GM12891 (cell line): Measurements from ENCODE around the gene ZFP91.

Experiments
- DNase-seq: peaks from one replicate; pipeline ENCODE4 v3.0.0; 2011; ENCODE audit warnings: low spot score; ENCODE audit not compliant: insufficient read length
- FAIRE-seq: peaks from 2 replicates; lab custom pipeline; 2011; peaks lifted over from hg19 to GRCh38; lab: Jason Lieb, UNC
- PAX5 ChIP-seq: IDR thresholded peaks from 2 replicates; pipeline ENCODE4 v1.6.1; 2011; ENCODE audit warnings: low read length, moderate library complexity, mild to moderate bottlenecking; ENCODE audit not compliant: insufficient read depth, severe bottlenecking
- POLR2A ChIP-seq: IDR thresholded peaks from 2 replicates; pipeline ENCODE4 v1.6.1; 2011; ENCODE audit warnings: low read depth, low read length, control low read depth
- POLR2AphosphoS5 ChIP-seq: IDR thresholded peaks from 2 replicates; pipeline ENCODE4 v1.6.1; 2011; ENCODE audit warnings: low read depth, low read length, control low read depth
- POU2F2 ChIP-seq: IDR thresholded peaks from 2 replicates; pipeline ENCODE4 v1.6.1; 2011; ENCODE audit warnings: low read depth, mild to moderate bottlenecking, control low read depth, low read length, moderate library complexity
- SPI1 ChIP-seq: IDR thresholded peaks from 2 replicates; pipeline ENCODE4 v1.6.1; 2011; ENCODE audit warnings: low read depth, low read length, control low read depth
- TAF1 ChIP-seq: IDR thresholded peaks from 2 replicates; pipeline ENCODE4 v1.6.1; 2011; ENCODE audit warnings: low read depth, low read length, control low read depth

The ZFP91 gene

DNA sequence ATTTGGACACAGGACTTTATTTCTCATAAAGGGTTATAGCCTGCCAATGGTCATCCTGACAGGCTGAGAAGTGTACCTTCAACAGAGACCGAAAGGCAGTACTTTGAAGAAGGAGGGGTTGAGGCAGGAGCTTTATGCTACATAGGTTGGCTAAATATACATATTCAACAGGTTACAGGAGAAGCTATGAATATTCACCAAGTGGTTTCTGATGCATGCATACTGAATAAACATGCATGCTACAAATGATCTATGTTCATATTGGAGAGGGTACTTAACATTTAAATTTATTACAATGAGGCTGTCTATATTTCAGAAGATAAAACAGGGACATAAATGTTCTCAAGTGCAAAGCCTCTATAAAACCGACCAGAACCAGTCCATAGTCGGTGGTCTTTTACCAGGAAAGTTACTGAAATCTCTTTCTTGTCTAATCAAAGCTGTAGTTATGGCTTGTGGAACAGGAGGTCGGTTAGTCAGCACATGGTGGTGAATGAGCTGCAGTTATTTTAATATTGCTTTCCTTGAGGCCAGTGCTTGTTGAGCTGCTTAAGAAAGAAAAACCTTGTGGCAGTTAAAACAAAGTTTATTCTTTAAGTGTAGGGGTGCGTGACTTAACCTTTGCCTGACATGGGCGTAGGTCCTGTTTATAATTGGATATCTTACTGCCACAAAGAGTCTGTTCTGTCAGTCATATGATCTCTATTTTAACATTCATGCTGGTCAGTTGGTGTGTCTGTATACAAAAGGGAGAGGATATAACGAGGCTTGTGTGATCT lies 63.1 kb downstream of the ZFP91 start:
- FAIRE-seq = no peak
- no peak for TF ChIP-seq POU2F2
- no peak for TF ChIP-seq PAX5
- no peak for TF ChIP-seq POLR2A
- no peak for TF ChIP-seq SPI1
- TF ChIP-seq POLR2AphosphoS5 = no peak
- TF ChIP-seq TAF1 = no peak
- DNase-seq = no peak

DNA sequence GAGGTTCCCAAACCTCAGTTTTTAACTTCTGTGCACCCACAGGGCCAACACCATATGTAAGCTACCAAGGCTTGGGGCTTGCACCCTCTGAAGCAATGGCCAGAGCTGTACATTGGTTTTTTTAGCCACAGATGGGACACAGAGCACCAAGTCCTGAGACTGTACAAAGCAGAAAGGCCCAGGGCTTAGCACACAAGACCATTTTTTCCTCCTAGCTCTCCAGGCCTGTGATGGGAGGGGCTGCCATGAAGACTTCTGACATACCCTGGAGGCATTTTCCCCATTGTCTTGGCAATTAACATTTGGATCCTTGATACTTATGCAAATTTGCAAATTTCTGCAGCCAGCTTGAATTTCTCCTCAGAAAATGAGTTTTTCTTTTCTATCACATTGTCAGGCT lies 67.0 kb downstream of the ZFP91 start:
- TF ChIP-seq POLR2AphosphoS5 = no peak
- TF ChIP-seq POU2F2 = no peak
- no peak for TF ChIP-seq TAF1
- no peak for TF ChIP-seq POLR2A
- no peak for TF ChIP-seq PAX5
- FAIRE-seq = no peak
- DNase-seq = no peak

GRCh38 chr11:58647141-58647699 lies 68.4 kb downstream of the ZFP91 start:
- no peak for TF ChIP-seq POLR2A
- peak; percentile 29; the same call in 1 of the 2 replicates for TF ChIP-seq SPI1
- FAIRE-seq (peak; percentile 71), DNase-seq (no peak)

DNA sequence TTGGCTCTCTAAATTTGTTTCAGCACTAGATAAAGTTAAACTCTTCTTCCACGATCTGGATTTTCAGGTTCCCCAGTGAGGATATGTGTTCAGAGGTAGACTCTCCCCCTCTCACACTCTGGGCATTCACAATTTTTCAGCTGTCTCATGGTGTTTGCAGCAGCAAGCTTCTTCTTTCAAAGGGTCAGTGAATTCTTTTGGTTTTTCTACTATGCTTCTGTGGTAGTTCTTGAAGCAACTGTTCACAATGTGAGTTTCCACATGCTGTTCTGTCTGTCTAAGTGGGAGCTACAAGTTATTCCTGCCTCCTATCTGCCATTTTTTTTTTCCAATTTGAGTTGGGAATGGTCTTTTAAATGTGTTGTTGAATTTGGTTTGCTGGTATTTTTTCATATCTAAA lies 69.0 kb downstream of the ZFP91 start:
- FAIRE-seq = no peak
- TF ChIP-seq POLR2A (no peak), PAX5 (no peak), SPI1 (no peak), TAF1 (no peak)

DNA sequence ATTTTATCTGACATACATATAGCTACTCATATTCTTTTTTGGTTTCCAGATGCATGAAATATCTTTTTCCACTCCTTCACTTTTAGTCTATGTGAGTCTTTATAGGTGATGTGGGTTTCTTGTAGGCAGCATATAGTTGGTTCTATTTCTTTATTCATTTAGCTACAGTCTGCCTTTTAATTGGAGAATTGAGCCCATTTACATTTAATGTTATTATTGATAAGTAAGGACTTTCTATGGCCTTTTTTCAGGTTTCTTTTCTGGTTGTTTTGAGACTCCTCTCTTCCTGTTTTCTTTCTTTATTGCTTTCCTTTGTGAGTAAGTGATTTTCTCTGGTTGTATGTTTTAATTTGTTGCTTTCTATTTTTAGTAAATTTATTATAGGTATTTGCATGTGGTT lies 70.8 kb downstream of the ZFP91 start:
- no peak for TF ChIP-seq POLR2A
- TF ChIP-seq POU2F2 = no peak
- no peak for TF ChIP-seq PAX5
- no peak for TF ChIP-seq TAF1
- TF ChIP-seq SPI1 = no peak
- no peak for TF ChIP-seq POLR2AphosphoS5
- DNase-seq (no peak), FAIRE-seq (no peak)

More for the DNA sequence above, 69.0 kb downstream of the ZFP91 start:
- DNase-seq = no peak

DNA sequence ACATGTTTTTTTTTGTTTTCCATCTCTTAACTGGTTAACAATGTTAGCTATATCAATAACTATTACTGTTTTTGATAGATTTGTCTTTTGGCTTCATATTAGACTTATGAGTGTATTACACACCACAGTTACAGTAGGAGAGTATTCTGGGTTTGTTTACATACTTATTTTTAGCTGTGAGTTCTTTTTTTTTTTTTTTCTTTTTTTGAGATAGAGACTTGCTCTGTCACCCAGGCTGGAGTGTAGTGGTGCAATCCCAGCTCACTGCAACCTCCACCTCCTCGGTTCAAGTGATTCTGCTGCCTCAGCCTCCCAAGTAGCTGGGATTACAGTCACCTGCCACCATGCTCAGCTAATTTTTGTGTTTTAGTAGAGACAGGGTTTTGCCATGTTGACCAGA lies 71.6 kb downstream of the ZFP91 start:
- FAIRE-seq (no peak), DNase-seq (no peak)
- TF ChIP-seq POLR2AphosphoS5 = no peak
- TF ChIP-seq POU2F2 = no peak
- no peak for TF ChIP-seq POLR2A
- TF ChIP-seq TAF1 = no peak
- TF ChIP-seq SPI1 = no peak
- no peak for TF ChIP-seq PAX5

DNA sequence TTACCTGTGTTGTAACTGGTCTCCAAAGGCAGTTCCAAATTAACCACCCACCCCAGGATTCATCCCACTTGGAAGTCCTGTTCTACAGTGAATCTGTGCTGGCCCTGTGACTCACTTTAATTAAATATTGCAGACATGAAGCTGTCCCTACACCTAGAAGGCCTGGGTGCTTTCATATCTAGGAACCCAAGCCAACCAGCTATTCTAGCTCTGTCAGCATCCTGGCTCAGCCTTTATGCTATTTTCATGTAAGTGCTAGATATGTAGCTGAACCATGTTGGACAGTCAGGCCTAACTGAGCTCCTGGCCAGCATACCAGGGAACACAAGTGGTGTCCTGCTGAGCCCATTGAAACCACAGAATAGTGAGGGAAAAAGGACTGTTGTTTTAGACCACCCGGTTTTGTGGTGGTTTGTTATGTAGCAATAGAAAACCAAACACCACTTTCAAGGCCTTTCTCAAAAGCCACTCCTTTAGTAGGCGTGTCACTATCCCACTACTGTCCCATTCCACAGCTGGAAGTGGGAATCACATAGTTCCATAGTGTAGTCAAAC lies 73.9 kb downstream of the ZFP91 start:
- DNase-seq (no peak), FAIRE-seq (no peak)
- TF ChIP-seq TAF1 (no peak), POU2F2 (no peak), POLR2A (no peak), POLR2AphosphoS5 (no peak), PAX5 (no peak)

DNA sequence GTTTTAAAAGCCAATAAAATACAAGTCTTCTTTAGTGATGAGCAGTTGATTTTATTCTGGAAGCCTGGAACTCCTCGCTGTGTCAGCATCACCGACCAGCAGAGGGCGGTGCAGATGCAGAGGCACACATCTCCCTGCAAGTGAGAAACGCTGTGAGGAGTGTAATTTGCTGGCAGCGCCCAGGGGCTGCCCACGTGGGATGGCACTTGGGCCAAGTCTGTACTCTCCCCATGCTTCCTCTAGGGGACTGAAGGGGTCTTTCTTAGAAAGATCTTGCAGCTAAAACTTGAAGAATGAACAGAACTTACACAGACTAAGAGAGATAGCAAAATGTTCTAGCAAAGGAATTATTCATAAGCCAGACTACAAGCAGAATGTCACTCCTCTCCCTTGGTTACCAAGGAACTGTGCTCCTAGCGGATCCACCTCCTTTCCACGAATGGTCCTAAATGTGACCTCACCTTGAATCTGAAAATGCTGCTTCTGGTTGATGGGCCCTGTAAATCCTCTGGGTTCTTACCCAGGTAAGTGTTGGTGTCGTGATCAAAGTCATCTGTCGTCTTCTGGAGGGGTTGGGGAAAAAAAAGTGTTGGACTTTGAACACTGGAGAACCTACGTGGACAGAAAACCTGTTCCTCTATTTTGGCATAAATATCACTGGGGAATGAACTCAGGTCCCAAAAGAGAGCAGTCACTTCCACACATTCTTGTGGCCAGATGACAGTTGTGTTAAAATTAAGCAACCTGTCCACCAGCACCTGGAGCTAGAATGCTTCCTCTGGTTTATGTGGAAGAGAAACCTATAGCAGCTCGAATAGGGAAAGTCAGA lies 75.4 kb downstream of the ZFP91 start:
- peak; percentile 96 for FAIRE-seq
- DNase-seq = peak; percentile 25
- no peak for TF ChIP-seq POLR2A
- TF ChIP-seq SPI1 = no peak
- TF ChIP-seq POLR2AphosphoS5 = no peak
- TF ChIP-seq PAX5 = no peak
- TF ChIP-seq POU2F2 = no peak
- TF ChIP-seq TAF1 = no peak

DNA sequence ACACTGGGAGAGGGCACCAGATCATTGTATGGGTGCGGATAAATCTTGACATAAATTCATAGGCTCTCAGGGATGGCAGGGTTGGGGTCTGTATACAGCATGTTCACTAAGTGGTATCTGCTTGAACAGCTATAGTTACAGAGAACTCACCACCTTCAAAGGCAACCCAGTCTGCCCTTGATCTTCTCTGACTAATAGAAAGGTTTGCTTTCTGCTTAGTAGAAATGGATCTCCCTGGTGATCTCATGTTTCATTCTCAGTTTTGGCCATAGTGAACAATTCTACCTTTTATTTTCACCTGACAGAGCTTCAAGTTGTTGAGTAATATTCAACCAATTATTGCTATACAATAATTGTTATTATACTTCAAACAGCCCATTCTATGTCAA lies 76.0 kb downstream of the ZFP91 start:
- FAIRE-seq (peak; percentile 57), DNase-seq (no peak)
- TF ChIP-seq PAX5 = no peak
- TF ChIP-seq POLR2A = no peak
- no peak for TF ChIP-seq TAF1

- TF ChIP-seq POLR2AphosphoS5 = no peak
- TF ChIP-seq POU2F2 = no peak
- no peak for TF ChIP-seq TAF1
- TF ChIP-seq PAX5 = no peak
- DNase-seq = no peak
- FAIRE-seq = no peak
Observed at GRCh38 chr11:58656348-58656747, 77.5 kb downstream of the ZFP91 start.
